Lower lobe of right lung (tissue), 2 donors: Measurements from ENCODE around the gene RAB11FIP3. TPM values are rescaled to one million over a fixed set of nuclear protein-coding genes. Genes with fewer than 3 reads are reported as not detected.

Experiments
- ATAC-seq, 2 donors: fragments of 200-7000 bp; cut with Tn5 transposase; one replicate each; pipeline ENCODE4 v1.9.1; 2020 to 2022; ENCODE audit warnings: mild to moderate bottlenecking in 2 of 2, moderate library complexity in 2 of 2
- DNase-seq: peaks from one replicate; pipeline ENCODE4 v3.0.0-alpha.2; 2020
- H3K27ac ChIP-seq: fragments of 200-600 bp; one replicate; pipeline ENCODE4 v1.8.0; 2022
- H3K27me3 ChIP-seq: fragments of 200-600 bp; one replicate; pipeline ENCODE4 v1.8.0; 2022; ENCODE audit warnings: low read depth
- H3K36me3 ChIP-seq: fragments of 200-600 bp; one replicate; pipeline ENCODE4 v1.8.0; 2022; ENCODE audit warnings: mild to moderate bottlenecking
- H3K4me1 ChIP-seq: fragments of 200-600 bp; one replicate; pipeline ENCODE4 v1.8.0; 2022
- H3K4me3 ChIP-seq: fragments of 200-600 bp; one replicate; pipeline ENCODE4 v1.8.0; 2022; ENCODE audit warnings: mild to moderate bottlenecking
- H3K9me3 ChIP-seq: fragments of 200-600 bp; one replicate; pipeline ENCODE4 v1.8.0; 2022
- CTCF ChIP-seq: fragments of 200-600 bp; IDR thresholded peaks from one replicate; pipeline ENCODE4 v1.8.0; 2022; ENCODE audit warnings: antibody characterized with exemption, mild to moderate bottlenecking
- intact Hi-C: fragments of 100-400 bp; cut with DNase I; formaldehyde crosslinking; loops from one replicate; pipeline ENCODE4 v1.11.0; 2022
- total RNA-seq: library from RNA; stranded (reverse); fragmentation: NEBNext Ultra II Directional; extraction: Animal tissue kit (Norgen Biotek cat#: 25700); gene quantifications from one replicate; pipeline ENCODE4 v1.2.1, GENCODE V29; 2021
- donor health status: DM: no; HTN: yes; CAD: no; lungs with severe emphysema.

The RAB11FIP3 gene
- total RNA-seq, 1 donor from 2014 or later: 32.2 TPM

GRCh38 chr16:404971-405486, 20.4 kb upstream of the RAB11FIP3 start:
- peaks cover 8% of the 10 kb centered on the region for H3K4me1 ChIP-seq
- H3K36me3 ChIP-seq: peaks cover 7% of the 10 kb centered on the region
- TF ChIP-seq CTCF: no peak
- no peak overlapping the region for H3K4me3 ChIP-seq
- no peaks in the 10 kb centered on the region for H3K9me3 ChIP-seq
- intact Hi-C loops: no loop called here
- no peak for ATAC-seq
- H3K27ac ChIP-seq: no peak overlapping the region
- H3K27me3 ChIP-seq: no peaks in the 10 kb centered on the region
- no peak for DNase-seq

- Histone ChIP-seq H3K27ac (no peak overlapping the region), H3K27me3 (no peaks in the 10 kb centered on the region), H3K9me3 (no peaks in the 10 kb centered on the region), H3K4me1 (peaks cover 3% of the 10 kb centered on the region), H3K36me3 (peaks cover 7% of the 10 kb centered on the region), H3K4me3 (no peak overlapping the region)
- DNase-seq (no peak), ATAC-seq (no peak)
- intact Hi-C loops: no loop called here
- TF ChIP-seq CTCF: no peak
Observed at GRCh38 chr16:405548-406506, 19.6 kb upstream of the RAB11FIP3 start.

GRCh38 chr16:407253-407652, 18.2 kb upstream of the RAB11FIP3 start:
- intact Hi-C loops: no loop called here
- H3K9me3 ChIP-seq: no peaks in the 10 kb centered on the region
- TF ChIP-seq CTCF: no peak
- H3K4me1 ChIP-seq: no peaks in the 10 kb centered on the region
- H3K4me3 ChIP-seq: no peak overlapping the region
- ATAC-seq (no peak), DNase-seq (no peak)
- H3K27me3 ChIP-seq: no peaks in the 10 kb centered on the region
- no peak overlapping the region for H3K27ac ChIP-seq
- H3K36me3 ChIP-seq: peaks cover 14% of the 10 kb centered on the region

- DNase-seq (no peak), ATAC-seq (no peak)
- no peaks in the 10 kb centered on the region for H3K9me3 ChIP-seq
- no peak overlapping the region for H3K27ac ChIP-seq
- H3K4me1 ChIP-seq: no peaks in the 10 kb centered on the region
- TF ChIP-seq CTCF: no peak
- peaks cover 14% of the 10 kb centered on the region for H3K36me3 ChIP-seq
- intact Hi-C loops: no loop called here
- H3K4me3 ChIP-seq: no peak overlapping the region
- H3K27me3 ChIP-seq: no peaks in the 10 kb centered on the region
Observed at GRCh38 chr16:410516-411178, 14.8 kb upstream of the RAB11FIP3 start.

GRCh38 chr16:411576-412265, 13.7 kb upstream of the RAB11FIP3 start:
- Histone ChIP-seq H3K9me3 (no peaks in the 10 kb centered on the region), H3K36me3 (peaks cover 14% of the 10 kb centered on the region), H3K4me1 (no peaks in the 10 kb centered on the region), H3K27ac (no peak overlapping the region), H3K4me3 (no peak overlapping the region), H3K27me3 (no peaks in the 10 kb centered on the region)
- no peak for TF ChIP-seq CTCF
- ATAC-seq (peak in 1 of 2 donors; percentile 27), DNase-seq (no peak)
- intact Hi-C loops: no loop called here
